HT1080 (cell line): Measurements from ENCODE around the gene TLDC2. TPM values are rescaled to one million over a fixed set of nuclear protein-coding genes. Genes with fewer than 3 reads are reported as not detected.
A peak's percentile ranks its signal among the peaks of the same experiment; 100 is the strongest.
"Not testable (repeated sequence)": the region's sequence is repeated elsewhere in the genome, so short reads cannot be mapped to it uniquely, and the experiment has no call there.

Experiments used
- DNase-seq: peaks from one replicate; pipeline ENCODE4 v3.0.0-alpha.2; 2015; ENCODE audit warnings: low read depth
- total RNA-seq: library from RNA; depleted of rRNA; stranded (reverse); fragments of >200 nt; shearing (Covaris generic); gene quantifications from 2 replicates; pipeline ENCODE4 v1.2.3, GENCODE V29; 2014

TLDC2 gene
- total RNA-seq, 1 experiment from 2014 or later, result not detected

- peak; percentile 41 for DNase-seq
Measured at GRCh38 chr20:36866681-36867495, 9.1 kb upstream of the TLDC2 start.

- no peak for DNase-seq
Measured at GRCh38 chr20:36871640-36872570, 4.0 kb upstream of the TLDC2 start.

GRCh38 chr20:36872852-36873251 is 3.1 kb upstream of the TLDC2 start:
- no peak for DNase-seq

- DNase-seq, result no peak
Measured at GRCh38 chr20:36873498-36874189, 2.3 kb upstream of the TLDC2 start.

GRCh38 chr20:36875093-36875492 is 845 bp upstream of the TLDC2 start:
- not testable (repeated sequence) for DNase-seq

GRCh38 chr20:36876473-36876833 is 515 bp downstream of the TLDC2 start:
- no peak for DNase-seq

- no peak for DNase-seq
Measured at GRCh38 chr20:36878941-36879340, 3.0 kb downstream of the TLDC2 start.

GRCh38 chr20:36880741-36881250 is 4.9 kb downstream of the TLDC2 start:
- DNase-seq, result no peak

GRCh38 chr20:36881331-36881730 is 5.4 kb downstream of the TLDC2 start:
- DNase-seq, result no peak

GRCh38 chr20:36881888-36882287 is 6.0 kb downstream of the TLDC2 start:
- peak; percentile 61 for DNase-seq

GRCh38 chr20:36883977-36884535 is 8.1 kb downstream of the TLDC2 start:
- no peak for DNase-seq

GRCh38 chr20:36885356-36885755 is 9.4 kb downstream of the TLDC2 start:
- DNase-seq, result no peak

GRCh38 chr20:36886859-36887751 is 11.2 kb downstream of the TLDC2 start:
- DNase-seq, result peak; percentile 87

- DNase-seq, result no peak
Measured at GRCh38 chr20:36887752-36888090, 11.8 kb downstream of the TLDC2 start.

GRCh38 chr20:36888880-36889516 is 13.1 kb downstream of the TLDC2 start:
- DNase-seq, result no peak

- DNase-seq, result no peak
Measured at GRCh38 chr20:36890586-36890985, 14.6 kb downstream of the TLDC2 start.

GRCh38 chr20:36891211-36891610 is 15.3 kb downstream of the TLDC2 start:
- DNase-seq, result no peak

GRCh38 chr20:36893801-36894200 is 17.9 kb downstream of the TLDC2 start:
- no peak for DNase-seq

- no peak for DNase-seq
Measured at GRCh38 chr20:36895036-36895435, 19.1 kb downstream of the TLDC2 start.

GRCh38 chr20:36904690-36905089 is 28.8 kb downstream of the TLDC2 start:
- no peak for DNase-seq
